IPS-18a (cell line): ENCODE measurements around the gene PCDH11X.
A peak's percentile ranks its signal among the peaks of the same experiment; 100 is the strongest.
"Not testable (repeated sequence)": the region's sequence is repeated elsewhere in the genome, so short reads cannot be mapped to it uniquely, and the experiment has no call there.

ENCODE experiments used
- H3K27ac ChIP-seq: one replicate; pipeline ENCODE4 v1.5.1; 2013; ENCODE audit warnings: low read length
- H3K27me3 ChIP-seq: one replicate; pipeline ENCODE4 v1.6.1; 2013; ENCODE audit warnings: mild to moderate bottlenecking, low read length; ENCODE audit not compliant: control insufficient read depth, insufficient read depth
- H3K36me3 ChIP-seq: one replicate; pipeline ENCODE4 v1.6.1; 2013; ENCODE audit warnings: low read depth, low read length; ENCODE audit not compliant: control insufficient read depth
- H3K4me1 ChIP-seq: one replicate; pipeline ENCODE4 v1.6.1; 2013; ENCODE audit warnings: low read depth, low read length; ENCODE audit not compliant: control insufficient read depth
- H3K4me3 ChIP-seq: one replicate; pipeline ENCODE4 v1.5.1; 2013; ENCODE audit warnings: low read length
- H3K9ac ChIP-seq: one replicate; pipeline ENCODE4 v1.6.1; 2013; ENCODE audit warnings: mild to moderate bottlenecking, low read length, moderate library complexity
- H3K9me3 ChIP-seq: one replicate; pipeline ENCODE4 v1.6.1; 2013; ENCODE audit warnings: low read depth, low read length; ENCODE audit not compliant: control insufficient read depth

The PCDH11X gene, protein sequence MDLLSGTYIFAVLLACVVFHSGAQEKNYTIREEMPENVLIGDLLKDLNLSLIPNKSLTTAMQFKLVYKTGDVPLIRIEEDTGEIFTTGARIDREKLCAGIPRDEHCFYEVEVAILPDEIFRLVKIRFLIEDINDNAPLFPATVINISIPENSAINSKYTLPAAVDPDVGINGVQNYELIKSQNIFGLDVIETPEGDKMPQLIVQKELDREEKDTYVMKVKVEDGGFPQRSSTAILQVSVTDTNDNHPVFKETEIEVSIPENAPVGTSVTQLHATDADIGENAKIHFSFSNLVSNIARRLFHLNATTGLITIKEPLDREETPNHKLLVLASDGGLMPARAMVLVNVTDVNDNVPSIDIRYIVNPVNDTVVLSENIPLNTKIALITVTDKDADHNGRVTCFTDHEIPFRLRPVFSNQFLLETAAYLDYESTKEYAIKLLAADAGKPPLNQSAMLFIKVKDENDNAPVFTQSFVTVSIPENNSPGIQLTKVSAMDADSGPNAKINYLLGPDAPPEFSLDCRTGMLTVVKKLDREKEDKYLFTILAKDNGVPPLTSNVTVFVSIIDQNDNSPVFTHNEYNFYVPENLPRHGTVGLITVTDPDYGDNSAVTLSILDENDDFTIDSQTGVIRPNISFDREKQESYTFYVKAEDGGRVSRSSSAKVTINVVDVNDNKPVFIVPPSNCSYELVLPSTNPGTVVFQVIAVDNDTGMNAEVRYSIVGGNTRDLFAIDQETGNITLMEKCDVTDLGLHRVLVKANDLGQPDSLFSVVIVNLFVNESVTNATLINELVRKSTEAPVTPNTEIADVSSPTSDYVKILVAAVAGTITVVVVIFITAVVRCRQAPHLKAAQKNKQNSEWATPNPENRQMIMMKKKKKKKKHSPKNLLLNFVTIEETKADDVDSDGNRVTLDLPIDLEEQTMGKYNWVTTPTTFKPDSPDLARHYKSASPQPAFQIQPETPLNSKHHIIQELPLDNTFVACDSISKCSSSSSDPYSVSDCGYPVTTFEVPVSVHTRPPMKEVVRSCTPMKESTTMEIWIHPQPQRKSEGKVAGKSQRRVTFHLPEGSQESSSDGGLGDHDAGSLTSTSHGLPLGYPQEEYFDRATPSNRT (N-terminal part only)

DNA sequence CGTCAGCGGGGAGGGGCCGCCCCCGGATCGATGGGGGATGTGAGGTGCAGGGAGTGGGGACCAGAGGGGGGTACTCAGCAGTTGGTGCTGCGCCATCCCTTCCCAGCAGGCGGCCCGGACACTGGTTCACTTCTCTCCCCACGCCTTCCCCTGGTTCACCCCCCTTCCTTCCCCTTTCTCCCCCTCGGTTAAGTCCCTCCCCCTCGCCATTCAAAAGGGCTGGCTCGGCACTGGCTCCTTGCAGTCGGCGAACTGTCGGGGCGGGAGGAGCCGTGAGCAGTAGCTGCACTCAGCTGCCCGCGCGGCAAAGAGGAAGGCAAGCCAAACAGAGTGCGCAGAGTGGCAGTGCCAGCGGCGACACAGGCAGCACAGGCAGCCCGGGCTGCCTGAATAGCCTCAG lies at the start of gene PCDH11X:
Gene PCDH11X (plus strand): TSS at position 241 of the 400 bp plus-strand sequence. CDS start 56,130 bp downstream, outside the sequence.
- not testable (repeated sequence) for H3K9me3 ChIP-seq, H3K27ac ChIP-seq, H3K36me3 ChIP-seq, H3K4me1 ChIP-seq
- H3K27me3 ChIP-seq: peaks cover 19% of the 10 kb centered on the region
- H3K9ac ChIP-seq: peak within 1 kb of the TSS; percentile 74
- H3K4me3 ChIP-seq: peak within 1 kb of the TSS; percentile 71

DNA sequence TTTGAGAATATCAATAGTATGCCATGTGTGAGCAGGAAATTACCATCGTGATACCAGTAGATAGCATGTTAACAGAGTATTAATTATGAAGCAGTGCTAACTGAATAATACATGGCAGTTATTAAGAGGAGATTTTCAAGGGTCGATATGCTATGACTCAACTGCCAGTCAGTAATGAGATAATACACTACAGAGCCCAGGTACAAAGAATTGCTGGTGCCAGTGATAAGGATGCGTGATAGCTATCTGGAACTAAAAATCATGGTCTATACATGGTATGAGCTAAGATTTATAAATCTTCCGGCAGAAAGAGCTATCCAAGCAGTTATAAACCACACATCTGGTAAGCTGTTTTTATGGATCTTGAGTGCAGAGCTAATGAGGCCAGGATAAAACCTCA lies 31.7 kb upstream of the PCDH11X start:
- H3K4me3 ChIP-seq, H3K9ac ChIP-seq, H3K27ac ChIP-seq, H3K27me3 ChIP-seq, H3K4me1 ChIP-seq, H3K36me3 ChIP-seq, H3K9me3 ChIP-seq: not testable (repeated sequence)

DNA sequence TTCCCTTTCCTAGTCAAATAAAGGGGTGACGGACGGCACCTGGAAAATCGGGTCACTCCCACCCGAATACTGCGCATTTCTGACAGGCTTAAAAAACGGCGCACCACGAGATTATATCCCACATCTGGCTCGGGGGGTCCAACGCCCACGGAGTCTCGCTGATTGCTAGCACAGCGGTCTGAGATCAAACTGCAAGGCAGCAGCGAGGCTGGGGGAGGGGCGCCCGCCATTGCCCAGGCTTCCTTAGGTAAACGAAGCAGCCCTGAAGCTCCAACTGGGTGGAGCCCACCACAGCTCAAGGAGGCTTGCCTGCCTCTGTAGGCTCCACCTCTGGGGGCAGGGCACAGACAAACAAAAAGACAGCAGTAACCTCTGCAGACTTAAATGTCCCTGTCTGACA lies 26.2 kb upstream of the PCDH11X start:
- not testable (repeated sequence) for H3K27me3 ChIP-seq, H3K4me3 ChIP-seq, H3K9ac ChIP-seq

DNA sequence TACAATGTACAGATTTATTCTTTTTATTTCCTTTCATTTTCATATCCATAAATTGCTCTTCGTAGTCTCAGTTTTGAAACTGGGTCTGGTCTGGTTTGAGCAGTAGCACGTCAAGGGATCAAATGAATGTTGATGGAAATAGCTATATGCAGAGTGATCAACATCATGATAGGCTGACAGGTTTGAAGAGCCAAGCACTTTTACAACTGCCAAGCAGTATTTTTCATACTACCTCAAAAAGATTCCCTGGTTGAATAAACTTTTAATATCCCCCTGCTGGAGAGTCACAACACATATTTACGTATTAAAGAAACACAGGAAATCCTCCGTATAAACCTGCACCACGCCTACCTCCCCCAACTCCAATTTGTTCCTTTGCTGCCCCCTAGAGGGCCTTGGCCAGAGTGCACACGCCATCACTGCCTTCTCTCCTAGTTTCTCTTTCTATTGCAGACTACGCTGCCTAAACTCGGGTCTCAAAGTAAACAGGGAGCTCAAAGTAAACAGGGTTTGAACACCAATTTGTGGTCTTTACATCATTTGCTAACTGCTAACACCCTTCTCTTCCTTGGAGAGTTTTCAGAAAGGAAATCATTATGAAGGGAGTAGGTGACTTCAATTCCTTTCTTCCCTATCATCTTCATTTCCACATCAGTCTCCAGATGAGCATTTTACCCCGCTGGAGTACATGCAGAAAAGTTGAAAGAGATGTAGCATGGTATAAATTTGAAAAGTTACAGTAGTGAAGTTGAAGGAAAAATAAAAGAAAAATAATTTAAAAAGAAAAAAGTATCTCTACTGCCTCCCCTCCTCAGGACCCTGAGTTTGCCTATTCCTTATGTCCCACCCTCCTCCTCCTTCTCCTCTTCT lies 8.3 kb upstream of the PCDH11X start:
- H3K4me3 ChIP-seq, H3K9ac ChIP-seq, H3K27ac ChIP-seq: not testable (repeated sequence)

More for the DNA sequence above, 26.2 kb upstream of the PCDH11X start:
- H3K27ac ChIP-seq, H3K4me1 ChIP-seq, H3K9me3 ChIP-seq, H3K36me3 ChIP-seq: not testable (repeated sequence)

DNA sequence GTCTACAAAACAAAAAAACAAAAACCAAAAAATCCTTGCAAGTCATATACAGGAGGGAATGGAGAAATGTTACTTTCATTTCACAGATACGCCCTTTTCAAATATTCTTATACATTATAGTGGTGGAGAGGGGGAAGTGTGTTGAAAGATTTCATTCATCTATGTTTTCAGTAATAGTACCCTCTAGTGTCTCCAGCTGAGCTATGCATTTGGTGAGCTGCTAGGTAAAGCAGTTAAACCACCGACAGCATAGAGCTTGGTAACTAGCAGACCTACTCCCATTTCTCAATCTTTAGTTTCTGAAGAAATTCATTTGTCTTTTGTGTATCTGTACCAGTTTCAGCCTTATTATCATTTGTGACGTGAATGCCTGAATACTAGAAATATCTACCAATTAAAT lies 5.2 kb upstream of the PCDH11X start:
- H3K4me3 ChIP-seq, H3K9me3 ChIP-seq, H3K9ac ChIP-seq, H3K36me3 ChIP-seq, H3K4me1 ChIP-seq, H3K27ac ChIP-seq: not testable (repeated sequence)
- H3K27me3 ChIP-seq: peaks cover 11% of the 10 kb centered on the region

More for the DNA sequence above, 8.3 kb upstream of the PCDH11X start:
- H3K9me3 ChIP-seq, H3K27me3 ChIP-seq, H3K4me1 ChIP-seq, H3K36me3 ChIP-seq: not testable (repeated sequence)

DNA sequence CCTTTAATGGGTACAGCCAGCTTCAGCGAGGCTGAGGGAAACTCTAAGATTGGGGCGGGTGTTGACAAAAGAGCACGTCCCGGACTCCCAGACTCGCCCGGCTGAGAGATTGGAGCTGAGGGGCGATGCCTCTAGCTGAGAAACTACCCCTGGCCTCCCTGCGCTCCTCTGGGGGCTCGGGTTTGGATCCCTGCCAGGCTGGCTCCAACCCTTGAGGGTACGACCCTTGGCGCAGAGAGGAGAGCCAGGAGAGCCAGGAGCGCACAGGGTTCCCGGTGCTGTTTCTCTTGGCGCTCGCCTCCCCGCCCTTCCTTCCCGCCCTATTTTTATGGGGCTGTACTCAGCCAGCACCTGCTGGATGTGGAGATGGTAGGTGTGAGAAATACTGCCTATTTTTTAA lies 833 bp downstream of the PCDH11X start:
- H3K4me3 ChIP-seq: peak overlapping the region; percentile 71
- H3K4me1 ChIP-seq, H3K9me3 ChIP-seq, H3K36me3 ChIP-seq, H3K27ac ChIP-seq: not testable (repeated sequence)
- peaks cover 19% of the 10 kb centered on the region for H3K27me3 ChIP-seq
- H3K9ac ChIP-seq: peak overlapping the region; percentile 74

DNA sequence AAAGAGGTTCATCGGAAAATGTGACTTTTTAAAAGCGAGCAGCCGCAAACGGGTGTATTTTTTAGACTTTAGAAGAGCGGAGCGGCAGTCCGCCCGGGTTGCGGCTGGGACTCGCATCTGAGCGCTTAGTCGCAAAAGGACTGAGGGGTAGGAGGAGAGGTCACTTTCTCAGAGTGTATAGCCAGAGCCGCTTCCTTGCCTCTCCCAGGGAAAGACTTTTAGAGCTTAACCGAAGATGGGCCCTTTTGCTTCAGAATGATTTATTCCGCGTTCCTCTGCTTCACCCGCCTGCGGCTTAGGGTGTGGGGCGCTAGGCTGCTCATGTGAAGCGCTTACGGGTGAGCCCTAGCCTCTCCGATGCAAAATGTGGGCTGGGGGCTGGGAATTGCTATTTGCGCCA lies 1.5 kb downstream of the PCDH11X start:
- H3K4me3 ChIP-seq: peak overlapping the region; percentile 71
- not testable (repeated sequence) for H3K9me3 ChIP-seq
- H3K27me3 ChIP-seq: peaks cover 19% of the 10 kb centered on the region

DNA sequence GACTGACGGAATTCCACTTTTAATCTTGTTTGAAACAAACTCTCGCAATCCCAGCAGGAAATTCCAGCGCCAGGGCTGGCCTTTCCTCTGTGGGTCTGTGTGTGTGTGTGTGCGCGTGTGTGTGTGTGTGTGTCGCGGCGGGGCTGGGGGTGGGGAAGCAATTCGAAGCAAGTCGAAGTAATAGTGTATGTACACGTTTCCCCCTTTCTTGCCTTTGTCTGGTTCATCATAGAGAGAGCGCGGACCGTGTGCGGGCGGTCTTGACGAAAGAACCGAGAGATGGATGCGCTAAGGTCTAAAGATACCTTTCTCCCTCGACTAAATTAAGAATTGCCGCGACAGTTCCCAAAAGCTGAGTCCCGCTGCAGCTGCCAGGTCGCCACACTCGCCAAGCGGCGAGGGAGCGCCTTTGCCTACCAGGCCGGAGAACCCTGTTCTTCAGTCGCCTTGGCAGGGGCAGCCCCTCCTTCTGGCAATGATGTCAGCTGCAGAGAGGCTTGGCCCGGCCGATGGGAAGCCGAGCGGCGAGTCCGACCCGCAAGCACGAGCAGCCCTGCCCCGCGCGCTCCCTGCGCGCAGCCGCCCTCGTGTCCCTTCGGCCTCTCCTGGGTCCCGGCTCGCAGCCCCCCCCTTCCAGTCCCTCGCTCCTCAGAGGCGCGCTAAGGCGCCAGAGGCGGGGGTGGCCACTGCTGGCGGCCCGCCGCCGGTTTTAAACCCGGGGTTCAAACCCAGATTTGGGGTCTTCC lies 2.6 kb downstream of the PCDH11X start:
- Histone ChIP-seq H3K9ac (peak overlapping the region; percentile 74), H3K27me3 (peaks cover 19% of the 10 kb centered on the region), H3K4me3 (peak overlapping the region; percentile 71)
- not testable (repeated sequence) for H3K27ac ChIP-seq, H3K36me3 ChIP-seq, H3K4me1 ChIP-seq, H3K9me3 ChIP-seq

More for the DNA sequence above, 1.5 kb downstream of the PCDH11X start:
- not testable (repeated sequence) for H3K27ac ChIP-seq, H3K4me1 ChIP-seq, H3K36me3 ChIP-seq
- peak overlapping the region; percentile 74 for H3K9ac ChIP-seq

DNA sequence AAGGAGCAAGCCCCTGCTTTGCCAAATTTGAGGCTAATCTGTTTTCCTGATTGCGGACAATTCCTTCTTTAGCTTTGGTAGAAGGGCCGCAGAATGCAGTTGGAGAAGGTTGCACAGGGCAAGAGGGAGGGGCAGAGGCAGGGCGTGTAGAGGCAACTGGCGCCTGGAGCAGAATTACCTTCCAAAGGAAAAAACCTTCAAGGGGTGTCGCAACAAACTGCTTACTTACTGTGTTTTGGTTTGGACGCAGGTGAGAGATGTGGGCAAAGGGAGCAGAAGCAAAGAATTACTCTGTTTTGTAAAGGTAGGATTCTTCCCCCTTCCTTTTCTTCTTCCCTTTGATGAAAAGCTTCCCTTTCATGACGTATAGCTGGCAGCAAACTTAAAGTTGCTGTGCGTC lies 3.6 kb downstream of the PCDH11X start:
- not testable (repeated sequence) for H3K4me1 ChIP-seq, H3K9me3 ChIP-seq, H3K27ac ChIP-seq, H3K36me3 ChIP-seq
- peak overlapping the region; percentile 36 for H3K9ac ChIP-seq
- H3K27me3 ChIP-seq: peaks cover 11% of the 10 kb centered on the region
- H3K4me3 ChIP-seq: peak overlapping the region; percentile 71

DNA sequence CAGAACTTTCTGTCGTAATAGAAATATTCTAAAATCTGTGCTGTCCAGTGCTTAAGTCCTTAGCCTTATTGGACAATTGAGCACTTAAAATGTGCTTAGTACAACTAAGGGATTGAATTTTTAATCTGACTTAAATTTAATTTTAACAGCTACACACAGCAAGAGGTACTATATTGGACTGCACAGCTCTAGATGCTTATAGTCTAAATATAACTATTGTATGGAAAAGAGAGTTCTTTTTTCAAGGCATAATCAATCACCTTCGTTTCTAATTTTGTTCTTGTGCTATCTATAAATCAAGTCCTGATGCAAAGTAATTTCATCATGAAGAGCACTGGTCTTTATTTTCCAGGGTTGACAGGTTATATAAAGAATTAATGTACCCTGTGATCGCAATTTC lies 38.4 kb downstream of the PCDH11X start:
- not testable (repeated sequence) for H3K9me3 ChIP-seq, H3K27ac ChIP-seq, H3K4me3 ChIP-seq, H3K36me3 ChIP-seq, H3K27me3 ChIP-seq, H3K4me1 ChIP-seq, H3K9ac ChIP-seq
